GM23338 (cell line): Measurements from ENCODE around the gene ZNF292. TPM values are rescaled to one million over a fixed set of nuclear protein-coding genes. Genes with fewer than 3 reads are reported as not detected.

Experiments
- CREB1 ChIP-seq: fragments of 250-450 bp; sonication (Bioruptor Pico); IDR thresholded peaks from 2 replicates; pipeline ENCODE4 v1.5.0; 2020; ENCODE audit warnings: low read depth, mild to moderate bottlenecking, moderate library complexity
- ETS1 ChIP-seq: IDR thresholded peaks from 2 replicates; pipeline ENCODE4 v1.6.1; 2016; ENCODE audit warnings: antibody characterized with exemption
- EZH2phosphoT487 ChIP-seq: fragments of 200-600 bp; sonication (generic); IDR thresholded peaks from one replicate; pipeline ENCODE4 v1.8.1; 2018; ENCODE audit warnings: antibody characterized with exemption; ENCODE audit not compliant: unreplicated experiment
- JUNB ChIP-seq: IDR thresholded peaks from one replicate; pipeline ENCODE4 v1.6.1; 2016; ENCODE audit warnings: antibody characterized with exemption; ENCODE audit not compliant: unreplicated experiment
- NANOG ChIP-seq: IDR thresholded peaks from 2 replicates; pipeline ENCODE4 v1.6.1; 2016; ENCODE audit warnings: antibody characterized with exemption, borderline replicate concordance
- POLR2AphosphoS5 ChIP-seq: IDR thresholded peaks from 2 replicates; pipeline ENCODE4 v1.6.1; 2016; ENCODE audit warnings: antibody characterized with exemption, low read depth
- REST ChIP-seq: IDR thresholded peaks from one replicate; pipeline ENCODE4 v1.6.1; 2018; ENCODE audit warnings: antibody characterized with exemption; ENCODE audit not compliant: unreplicated experiment
- ZNF331 ChIP-seq: fragments of 250-450 bp; sonication (Bioruptor Pico); IDR thresholded peaks from 2 replicates; pipeline ENCODE4 v1.5.0; 2020; ENCODE audit warnings: low read depth, mild to moderate bottlenecking, moderate library complexity
- ZNF462 ChIP-seq: fragments of 250-450 bp; sonication (Bioruptor Pico); IDR thresholded peaks from 2 replicates; pipeline ENCODE4 v1.5.0; 2020; ENCODE audit warnings: mild to moderate bottlenecking, moderate library complexity
- polyA plus RNA-seq: library from polyadenylated mRNA; unstranded; fragments of >200 nt; fragmentation: Nextera tagmentation; extraction: Ambion mirVana; gene quantifications from 2 replicates; pipeline ENCODE4 v1.2.1, GENCODE V29; 2016
- total RNA-seq: library from RNA; depleted of rRNA; stranded (reverse); fragments of >200 nt; shearing (Covaris generic); gene quantifications from 2 replicates; pipeline ENCODE4 v1.2.3, GENCODE V29; 2014

The ZNF292 gene
- total and polyA plus RNA-seq, 2 experiments from 2014 or later = 45.7 to 67.9 TPM

- TF ChIP-seq ZNF462 (no peak), NANOG (no peak), ZNF331 (no peak), EZH2phosphoT487 (no peak), JUNB (no peak), CREB1 (CRISPR knock-in tag) (no peak), POLR2AphosphoS5 (no peak), ETS1 (no peak), REST (no peak)
Observed at GRCh38 chr6:87174078-87174579, 18.8 kb downstream of the ZNF292 start (continued).
